Hindlimb muscle (tissue), 1 donor: Measurements from ENCODE around the gene TTBK2. TPM values are rescaled to one million over a fixed set of nuclear protein-coding genes. Genes with fewer than 3 reads are reported as not detected.
"Not testable (repeated sequence)": the region's sequence is repeated elsewhere in the genome, so short reads cannot be mapped to it uniquely, and the experiment has no call there.

ENCODE experiments used
- DNase-seq: peaks from one replicate; pipeline ENCODE4 v3.0.0-alpha.2; 2013
- polyA plus RNA-seq: library from polyadenylated mRNA; unstranded; fragments of 120-200 nt; gene quantifications from one replicate; pipeline ENCODE4 v1.2.1, GENCODE V29; 2013; ENCODE audit not compliant: insufficient read length

The TTBK2 gene
- polyA plus RNA-seq, 1 donor, result 15.5 TPM

DNA sequence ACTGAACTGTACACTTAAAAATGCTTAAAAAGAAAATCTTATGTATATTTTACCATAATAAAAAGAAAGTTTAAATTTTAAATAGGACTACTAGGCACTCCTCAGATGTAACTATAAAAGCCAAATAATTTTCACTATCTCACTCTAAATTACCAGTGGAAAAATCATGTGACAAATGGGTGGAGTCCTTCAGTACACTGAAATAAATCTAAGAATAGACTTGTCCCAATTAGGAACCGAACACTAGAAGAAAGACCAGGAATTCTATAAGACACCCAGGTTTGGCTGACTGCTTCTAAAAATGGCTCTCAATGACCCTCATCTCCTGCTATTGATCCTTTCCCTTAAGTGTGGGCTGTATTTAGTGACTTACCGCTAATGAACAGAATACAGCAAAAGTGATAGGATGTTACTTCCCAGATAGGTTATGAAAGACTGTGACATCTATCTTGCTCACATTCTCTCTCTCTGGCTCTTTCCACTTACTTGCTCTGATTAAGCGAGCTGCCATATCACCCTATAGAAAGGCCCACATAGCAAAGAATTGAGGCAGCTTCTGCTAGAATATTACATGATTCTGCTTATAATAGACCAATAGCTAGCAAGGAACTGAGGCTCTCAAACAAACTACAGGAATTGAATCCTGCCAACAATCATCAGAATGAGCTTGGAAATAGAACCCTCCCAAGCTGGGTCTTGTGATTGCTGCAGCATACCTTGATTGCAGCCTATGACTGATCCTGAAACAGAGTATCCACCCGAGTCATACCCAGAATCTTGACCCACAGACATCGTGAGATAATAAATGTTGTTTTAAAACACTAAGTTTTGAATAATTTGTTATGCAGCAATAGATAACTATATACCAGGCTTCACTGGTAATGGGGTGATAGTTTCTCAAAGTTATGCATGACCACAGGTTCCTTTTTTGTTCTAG, 16.9 kb downstream of the TTBK2 start:
- no peak for DNase-seq

DNA sequence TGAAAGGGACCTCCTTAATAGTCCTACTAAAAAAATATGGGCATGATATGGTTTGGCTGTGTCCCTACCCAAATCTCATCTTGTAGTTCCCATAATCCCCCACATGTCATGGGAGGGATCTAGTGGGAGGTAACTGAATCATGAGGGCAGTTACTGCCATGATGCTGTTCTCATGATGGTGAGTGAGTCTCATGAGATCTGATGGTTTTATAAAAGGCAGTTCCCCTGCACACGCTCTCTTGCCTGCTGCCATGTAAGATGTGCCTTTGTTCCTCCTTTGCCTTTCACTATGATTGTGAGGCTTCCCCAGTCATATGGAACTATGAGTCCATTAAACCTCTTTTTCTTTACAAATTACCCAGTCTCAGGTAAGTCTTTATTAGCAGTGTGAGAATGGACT, 26.7 kb downstream of the TTBK2 start:
- not testable (repeated sequence) for DNase-seq

DNA sequence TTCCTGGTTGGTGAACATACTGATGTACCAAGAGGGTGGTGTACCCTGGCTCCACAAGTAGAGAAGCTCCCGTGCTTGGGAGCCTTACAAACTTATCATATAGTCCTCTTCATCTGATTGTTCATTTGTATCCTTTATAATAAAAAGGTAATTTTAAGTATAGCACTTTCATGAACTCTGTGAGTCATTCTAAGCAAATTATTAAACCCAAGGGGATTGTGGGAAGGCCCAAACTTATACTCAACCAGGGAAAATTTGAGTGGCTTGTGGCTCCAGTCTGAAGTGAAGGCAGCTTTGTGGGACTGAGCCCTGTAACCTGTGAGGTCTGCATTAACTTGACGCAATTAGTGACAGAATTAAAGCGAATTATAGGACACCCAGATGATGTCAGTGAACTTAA, 29.0 kb downstream of the TTBK2 start:
- DNase-seq, result no peak

DNA sequence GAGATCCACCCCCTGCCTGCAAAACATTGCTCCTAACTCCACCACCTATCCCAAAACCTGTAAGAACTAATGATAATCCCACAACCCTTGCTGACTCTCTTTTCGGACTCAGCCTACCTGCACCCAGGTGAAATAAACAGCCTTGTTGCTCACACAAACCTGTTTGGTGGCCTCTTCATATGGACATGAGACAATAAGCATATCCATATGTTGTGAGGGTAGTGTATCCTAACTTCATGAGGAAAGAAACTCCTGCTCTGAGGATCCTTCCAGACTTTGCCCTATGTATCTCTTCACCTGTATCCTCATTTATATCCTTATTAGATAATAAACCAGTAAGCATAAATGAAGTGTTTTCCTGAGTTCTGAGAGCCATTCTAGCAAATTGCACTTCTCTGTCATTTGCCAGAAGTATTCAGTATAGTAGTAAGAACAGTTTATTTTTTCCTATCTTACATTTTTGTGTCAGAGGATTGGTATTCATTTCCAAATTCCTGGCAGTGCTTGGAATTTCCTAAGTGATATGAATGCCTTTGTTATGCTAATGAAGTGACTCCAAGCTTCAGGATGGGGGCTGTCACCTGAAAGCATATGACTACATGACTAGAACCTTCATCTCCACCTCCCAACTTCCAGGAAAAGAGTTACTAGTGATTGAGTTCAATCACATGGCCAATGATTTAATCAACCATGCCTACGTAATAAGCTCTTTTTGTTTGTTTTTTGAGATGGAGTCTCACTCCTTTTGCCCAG, 30.2 kb downstream of the TTBK2 start:
- DNase-seq, result no peak

DNA sequence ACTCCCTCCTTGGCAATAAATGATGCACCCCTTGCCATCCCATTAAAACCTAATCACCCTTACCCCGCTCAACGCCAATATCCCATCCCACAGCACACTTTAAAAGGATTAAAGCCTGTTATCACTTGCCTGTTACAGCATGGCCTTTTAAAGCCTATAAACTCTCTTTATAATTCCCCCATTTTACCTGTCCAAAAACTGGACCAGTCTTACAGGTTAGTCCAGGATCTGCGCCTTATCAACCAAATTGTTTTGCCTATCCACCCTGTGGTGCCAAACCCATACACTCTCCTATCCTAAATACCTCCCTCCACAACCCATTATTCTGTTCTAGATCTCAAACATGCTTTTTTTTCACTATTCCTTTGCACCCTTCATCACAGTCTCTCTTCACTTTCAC, 33.2 kb downstream of the TTBK2 start:
- not testable (repeated sequence) for DNase-seq

DNA sequence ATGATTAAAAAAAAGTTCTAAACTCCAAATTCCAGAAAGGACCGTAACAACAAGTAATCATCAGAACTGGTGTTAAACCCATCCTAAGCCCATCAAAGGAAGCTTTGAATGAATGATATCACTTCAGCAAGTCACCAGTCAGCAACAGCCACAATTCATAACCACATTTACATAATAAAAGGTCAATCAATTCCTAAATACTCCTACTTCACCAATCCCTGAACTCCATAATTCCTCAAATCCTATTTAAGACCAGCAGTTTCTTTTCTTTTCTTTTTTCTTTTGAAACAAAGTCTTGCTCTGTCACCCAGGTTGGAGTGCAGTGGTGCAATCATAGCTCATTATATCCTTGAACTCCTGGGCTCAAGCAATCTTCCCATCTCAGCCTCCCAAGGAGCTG, 40.5 kb downstream of the TTBK2 start:
- no peak for DNase-seq

DNA sequence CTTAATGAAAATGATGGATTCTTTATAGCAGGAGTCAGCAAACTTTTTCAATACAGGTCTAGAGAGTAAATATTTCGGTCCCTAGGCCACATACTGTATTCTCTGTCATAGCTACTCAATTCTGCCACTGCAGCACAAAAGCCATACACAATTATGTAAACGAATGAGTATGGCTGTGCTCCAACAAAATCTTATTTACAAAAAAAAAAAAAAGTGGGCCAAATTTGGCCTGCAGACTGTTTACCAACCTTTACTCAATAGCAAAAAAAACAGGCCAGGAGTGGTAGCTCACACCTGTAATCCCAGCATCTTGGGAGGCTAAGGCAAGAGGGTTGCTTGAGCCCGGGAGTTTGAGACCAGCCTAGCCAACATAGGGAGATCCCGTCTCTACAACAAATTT, 41.1 kb downstream of the TTBK2 start:
- DNase-seq, result no peak

DNA sequence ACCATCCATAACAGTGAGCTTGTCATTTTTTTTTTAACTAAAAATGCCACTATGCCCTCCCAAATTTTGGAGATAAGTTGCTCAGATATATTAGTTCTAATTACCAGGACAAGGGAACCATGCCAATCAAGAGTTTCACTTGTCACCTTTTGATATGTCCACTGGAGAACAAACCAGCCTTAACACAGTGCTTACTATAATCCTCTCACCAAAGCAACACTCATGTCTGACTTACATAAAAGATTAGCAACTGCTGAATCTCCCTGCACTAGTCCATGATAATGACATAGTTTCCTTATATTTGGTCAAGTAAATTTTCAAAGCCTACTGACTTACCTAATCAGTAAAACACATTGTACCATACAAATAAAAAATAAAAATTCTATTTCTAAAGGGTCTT, 44.4 kb downstream of the TTBK2 start:
- no peak for DNase-seq

DNA sequence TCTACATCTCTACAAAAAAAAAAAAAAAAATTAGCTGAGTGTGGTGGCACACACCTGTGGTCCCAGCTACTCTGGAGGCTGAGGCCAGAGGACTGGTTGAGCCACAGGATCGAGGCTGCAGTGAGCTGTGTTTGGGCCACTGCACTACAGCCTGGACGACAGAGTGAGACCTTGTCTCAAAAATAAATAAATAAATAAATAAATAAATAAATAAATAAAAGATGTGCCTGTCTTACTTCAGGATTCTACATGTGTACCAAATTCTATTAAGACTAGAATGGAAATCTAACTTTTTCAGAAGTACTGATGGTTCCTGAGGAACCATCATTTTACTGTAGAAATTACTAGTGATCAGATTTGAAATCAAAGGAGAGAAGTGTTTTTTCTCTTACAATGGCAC, 51.9 kb downstream of the TTBK2 start:
- no peak for DNase-seq

DNA sequence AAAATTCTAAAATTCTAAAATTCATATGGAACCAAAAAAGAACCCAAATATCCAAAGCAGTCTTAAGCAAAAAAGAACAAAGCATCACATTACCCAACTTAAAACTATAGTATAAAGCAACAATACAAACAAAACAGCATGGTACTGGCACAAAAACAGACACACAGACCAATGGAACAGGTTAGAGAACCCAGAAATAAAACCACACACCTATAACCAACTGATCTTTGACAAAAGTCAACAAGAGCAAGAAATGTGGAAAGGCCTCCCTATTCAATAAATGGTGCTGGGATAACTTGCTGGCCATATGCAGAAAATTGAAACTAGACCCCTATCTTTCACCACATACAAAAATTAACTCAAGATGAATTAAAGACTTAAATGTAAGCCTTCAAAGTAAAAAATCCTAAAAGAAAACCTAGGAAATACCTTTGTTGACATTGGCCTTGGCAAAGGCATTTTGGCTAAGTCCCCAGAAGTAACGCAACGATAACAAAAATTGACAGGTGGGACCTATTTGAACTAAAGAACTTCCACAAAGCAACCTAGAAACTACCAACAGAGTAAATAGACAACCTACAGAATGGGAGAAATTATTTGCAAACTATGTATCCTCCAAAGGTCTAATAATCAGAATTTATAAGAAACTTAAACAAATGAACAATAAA, 56.9 kb downstream of the TTBK2 start:
- no peak for DNase-seq

DNA sequence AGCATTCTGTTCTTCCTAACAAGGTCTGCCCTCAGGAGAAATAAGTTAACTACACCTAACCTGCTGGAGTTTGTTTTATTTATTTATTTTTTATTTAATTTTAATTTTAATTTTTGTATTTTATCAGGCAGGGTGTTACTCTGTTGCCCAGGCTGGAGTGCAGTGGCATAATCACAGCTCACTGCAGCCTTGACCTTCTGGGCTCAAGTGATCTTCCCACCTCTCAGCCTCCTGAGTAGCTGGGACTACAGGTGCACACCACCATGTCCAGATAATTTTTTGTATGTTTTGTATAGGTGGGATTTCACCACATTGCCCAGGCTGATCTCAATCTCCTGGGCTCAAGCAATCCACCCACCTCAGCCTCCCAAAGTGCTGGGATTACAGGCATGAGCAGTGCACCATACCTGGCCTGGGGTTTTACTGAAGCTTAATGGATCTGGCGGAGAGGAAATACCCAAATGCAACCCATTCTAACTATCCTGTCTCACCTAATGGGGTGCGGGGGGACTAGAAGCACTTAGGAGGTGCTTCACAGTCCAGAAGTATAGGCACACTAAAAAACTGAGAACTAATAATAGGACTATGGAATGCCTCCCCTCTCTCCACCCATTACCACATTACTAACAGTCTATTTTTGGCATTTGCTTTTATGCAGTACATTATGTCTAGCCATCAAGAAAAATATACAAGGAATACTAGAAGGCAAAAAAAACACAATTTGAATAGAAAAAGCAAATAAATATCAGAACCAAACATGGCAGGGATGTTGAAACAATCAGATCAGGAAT, 61.4 kb downstream of the TTBK2 start:
- DNase-seq, result no peak

DNA sequence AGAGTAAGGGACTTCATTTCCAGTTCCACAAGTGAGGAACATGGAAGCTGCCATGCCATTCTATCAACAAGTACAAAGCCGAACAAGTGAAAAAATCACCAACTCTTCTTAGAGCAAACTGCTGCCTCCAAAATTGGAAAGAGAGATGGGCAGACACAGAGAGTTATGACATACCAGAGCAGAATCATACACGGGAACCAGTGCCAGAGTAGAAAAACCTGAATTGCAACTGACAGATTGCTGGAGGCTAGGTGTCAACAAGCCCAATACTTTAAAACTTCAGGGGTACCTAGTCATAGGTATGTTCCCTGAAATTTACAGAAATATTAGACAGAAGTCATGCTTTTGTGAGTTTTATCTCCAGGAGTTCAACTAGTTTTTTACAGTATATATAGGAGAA, 62.0 kb downstream of the TTBK2 start:
- no peak for DNase-seq

DNA sequence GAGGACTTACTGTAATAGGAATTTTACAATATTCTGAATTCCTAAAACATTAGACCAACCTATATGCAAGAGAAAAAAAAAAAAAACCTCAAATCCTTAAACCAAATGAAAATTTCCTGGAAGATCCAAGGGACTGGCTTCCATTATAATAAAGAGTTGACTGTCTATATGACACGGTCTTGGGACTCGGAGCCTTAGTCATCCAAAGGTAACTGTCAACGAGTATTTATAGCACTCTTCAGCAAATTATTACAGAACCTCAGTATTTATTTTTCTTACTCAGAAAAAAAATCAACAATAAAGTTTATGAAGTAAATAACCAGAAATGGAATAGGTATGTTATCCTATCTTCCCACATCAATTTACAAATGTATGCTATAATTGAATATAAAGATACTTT, 66.0 kb downstream of the TTBK2 start:
- DNase-seq, result no peak

DNA sequence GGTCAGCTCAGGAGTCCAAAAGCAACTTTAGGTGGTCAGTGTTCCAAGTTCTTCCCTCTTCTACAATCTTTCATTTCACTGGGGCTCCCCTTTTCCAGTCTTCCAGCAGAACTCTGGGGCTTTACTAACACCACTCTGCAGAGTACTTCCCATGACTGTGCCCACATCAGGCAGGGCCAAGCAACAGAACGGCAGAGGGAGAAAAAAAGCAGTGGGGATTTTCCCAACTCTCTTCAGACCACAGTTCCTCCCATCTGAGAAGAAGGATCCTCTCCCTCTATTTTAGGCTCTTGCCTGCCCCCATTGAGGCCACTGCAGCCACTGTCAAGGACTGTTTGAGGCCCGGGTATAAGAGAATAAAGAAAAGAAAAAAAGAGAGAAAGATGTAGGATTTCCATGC, 70.7 kb downstream of the TTBK2 start:
- DNase-seq, result no peak

DNA sequence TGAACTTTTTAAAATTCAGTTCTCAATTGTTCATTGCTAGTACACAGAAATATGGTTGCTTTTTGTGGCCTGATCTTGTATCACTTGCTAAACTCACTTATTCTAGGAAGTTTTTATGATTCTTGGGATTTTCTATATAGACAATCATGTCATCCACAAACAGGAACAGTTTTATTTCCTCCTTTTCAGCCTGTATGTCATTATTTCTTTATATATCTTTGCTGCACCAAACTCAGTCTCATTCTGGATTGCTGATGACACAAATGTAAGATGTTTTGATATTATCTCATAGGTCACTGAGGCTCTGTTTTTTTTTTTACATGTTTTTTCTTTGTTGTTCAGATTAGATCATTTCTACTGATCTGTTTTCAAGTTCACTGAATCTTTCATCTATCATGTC, 71.7 kb downstream of the TTBK2 start:
- DNase-seq, result no peak

DNA sequence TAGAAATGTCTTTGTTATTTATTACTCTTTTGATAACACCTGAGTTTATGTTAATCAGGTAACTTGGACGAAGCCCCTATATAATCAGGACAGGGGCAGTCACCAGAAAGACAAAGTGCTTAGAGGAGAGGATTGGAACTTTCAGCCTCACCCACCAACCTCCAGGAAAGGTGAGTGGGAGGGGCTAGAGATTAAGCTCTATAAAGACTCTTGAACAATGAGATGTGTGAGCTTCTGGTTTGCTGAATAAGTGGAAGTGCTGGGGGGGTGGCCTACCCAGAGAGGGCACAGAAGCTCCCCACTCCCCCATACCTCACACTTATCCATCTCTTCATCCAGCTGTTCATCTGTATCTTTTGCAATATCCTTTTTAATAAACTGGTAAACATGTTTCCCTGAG, 73.9 kb downstream of the TTBK2 start:
- no peak for DNase-seq

DNA sequence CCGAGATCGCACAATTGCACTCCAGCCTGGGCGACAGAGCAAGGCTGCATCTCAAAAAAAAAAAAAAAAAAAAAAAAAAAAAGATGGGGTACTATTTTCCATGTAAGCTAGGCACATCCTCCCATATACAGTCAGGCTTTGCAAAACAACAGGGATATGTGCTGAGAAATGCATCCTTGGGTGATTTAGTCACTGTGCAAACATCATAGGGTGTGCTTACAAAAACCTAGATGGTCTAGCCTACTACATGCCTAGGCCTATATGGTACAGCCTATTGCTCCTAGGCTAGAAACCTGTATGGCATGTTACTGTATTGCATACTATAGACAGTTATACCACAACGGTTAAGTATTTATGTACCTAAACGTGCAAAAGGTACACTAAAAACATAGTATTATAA, 75.0 kb downstream of the TTBK2 start:
- no peak for DNase-seq

DNA sequence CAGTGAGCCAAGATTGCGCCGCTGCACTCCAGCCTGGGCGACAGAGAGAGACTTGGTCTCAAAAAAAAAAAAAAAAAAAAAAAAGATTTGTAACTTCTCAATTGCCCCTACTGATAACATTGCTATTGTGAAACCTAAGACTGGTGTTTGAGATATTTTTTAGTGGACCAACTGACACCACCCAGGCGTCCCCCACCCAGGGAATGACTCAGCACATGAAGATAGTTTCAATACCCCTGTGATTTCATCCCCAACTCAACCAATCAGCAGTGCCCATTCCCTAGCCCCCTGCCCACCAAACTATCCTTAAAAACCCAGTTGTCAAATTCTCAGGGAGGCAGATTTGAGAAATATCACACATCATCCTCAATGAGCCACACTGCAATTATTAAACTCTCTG, 76.9 kb downstream of the TTBK2 start:
- no peak for DNase-seq

DNA sequence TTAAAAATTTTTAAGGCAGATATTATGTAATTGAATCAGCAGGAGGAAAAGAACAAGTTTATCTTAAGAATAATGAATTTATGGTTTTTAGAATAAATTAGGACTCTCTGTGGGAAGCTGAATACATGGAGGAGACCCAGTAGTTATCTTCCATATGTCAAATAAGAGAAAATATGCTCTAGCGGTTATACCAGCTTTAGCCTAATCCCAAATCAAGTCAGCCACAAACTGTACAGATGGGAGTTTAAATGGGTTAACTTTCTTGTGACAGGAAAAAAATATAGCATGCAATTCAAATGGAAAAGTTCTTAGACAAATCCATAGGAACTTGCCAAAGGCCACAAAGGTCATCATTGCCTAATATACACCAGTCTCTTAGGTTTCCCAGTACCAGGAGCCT, 84.3 kb downstream of the TTBK2 start:
- DNase-seq, result no peak

DNA sequence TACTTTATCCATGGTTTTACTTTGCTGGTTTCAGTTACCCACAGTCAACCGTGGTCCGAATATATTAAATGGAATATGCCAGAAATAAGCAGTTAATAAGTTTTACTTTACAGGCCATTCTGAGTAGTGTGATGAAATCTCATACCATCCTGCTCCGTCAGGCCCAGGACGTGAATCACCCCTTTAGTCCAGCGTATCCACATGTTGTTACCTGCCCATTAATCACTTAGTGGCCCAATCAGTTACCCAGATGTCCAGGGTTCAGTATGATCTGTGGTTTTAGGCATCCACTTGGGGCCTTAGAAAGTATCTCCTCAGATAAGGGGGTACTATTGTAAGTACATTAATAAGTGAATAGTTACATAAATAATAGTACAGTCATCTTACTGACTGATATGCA, 88.0 kb downstream of the TTBK2 start:
- no peak for DNase-seq

DNA sequence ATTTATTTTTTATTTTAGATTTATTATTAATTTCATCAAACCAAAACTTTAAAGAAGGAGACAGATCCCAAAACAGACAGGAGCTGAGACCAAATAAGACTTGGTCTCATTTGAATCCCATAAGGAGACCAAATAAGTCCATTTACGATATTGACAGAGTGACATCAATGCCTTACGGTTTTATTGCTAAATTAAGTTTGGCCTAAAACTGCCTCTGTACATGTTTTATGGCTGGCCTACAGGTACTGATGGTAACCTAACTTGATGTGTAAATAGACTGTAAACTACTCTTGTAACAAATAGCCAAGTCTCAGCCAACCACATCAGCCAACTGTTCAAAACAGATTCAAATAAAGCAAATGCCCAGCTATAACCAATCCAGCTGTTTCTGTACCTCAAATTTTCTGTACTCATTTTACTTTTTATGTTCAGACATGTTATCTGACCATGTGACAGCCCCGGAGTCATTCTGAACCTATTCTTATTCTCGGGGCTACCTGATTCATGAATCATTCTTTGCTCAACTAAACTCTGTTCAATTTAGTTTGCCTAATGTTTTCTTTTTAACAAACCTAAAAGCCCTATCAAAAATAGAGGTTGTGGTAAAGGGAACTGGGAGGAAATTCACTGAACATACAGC, 94.2 kb downstream of the TTBK2 start:
- no peak for DNase-seq

DNA sequence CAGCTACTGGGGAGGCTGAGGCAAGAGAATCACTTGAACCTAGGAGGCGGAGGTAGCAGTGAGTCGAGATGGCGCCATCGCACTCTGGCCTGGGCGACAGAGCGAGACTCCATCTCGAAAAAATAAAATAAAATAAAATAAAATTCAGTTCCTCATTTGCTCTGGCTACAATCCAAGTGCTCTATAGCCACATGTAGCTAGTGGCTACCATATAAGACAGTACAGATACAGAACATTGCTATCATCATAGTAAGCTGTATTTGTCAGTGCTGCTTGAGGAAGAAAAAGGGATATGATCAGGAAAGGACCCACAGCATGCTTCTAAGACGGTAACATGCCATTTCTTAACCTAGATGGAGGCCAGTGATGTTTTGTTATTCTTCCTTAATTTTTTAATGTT, 95.0 kb downstream of the TTBK2 start:
- DNase-seq, result no peak
